HG02678 (cell line): ENCODE data around the gene MAP3K20.
A peak's percentile ranks its signal among the peaks of the same experiment; 100 is the strongest.
"Not testable (repeated sequence)": the region's sequence is repeated elsewhere in the genome, so short reads cannot be mapped to it uniquely, and the experiment has no call there.

Source experiments
- ATAC-seq: cut with Tn5 transposase; IDR thresholded peaks from one replicate; pipeline ENCODE4 v1.9.1; 2021; ENCODE audit warnings: mild to moderate bottlenecking, moderate library complexity; ENCODE audit not compliant: unreplicated experiment

Gene MAP3K20

DNA sequence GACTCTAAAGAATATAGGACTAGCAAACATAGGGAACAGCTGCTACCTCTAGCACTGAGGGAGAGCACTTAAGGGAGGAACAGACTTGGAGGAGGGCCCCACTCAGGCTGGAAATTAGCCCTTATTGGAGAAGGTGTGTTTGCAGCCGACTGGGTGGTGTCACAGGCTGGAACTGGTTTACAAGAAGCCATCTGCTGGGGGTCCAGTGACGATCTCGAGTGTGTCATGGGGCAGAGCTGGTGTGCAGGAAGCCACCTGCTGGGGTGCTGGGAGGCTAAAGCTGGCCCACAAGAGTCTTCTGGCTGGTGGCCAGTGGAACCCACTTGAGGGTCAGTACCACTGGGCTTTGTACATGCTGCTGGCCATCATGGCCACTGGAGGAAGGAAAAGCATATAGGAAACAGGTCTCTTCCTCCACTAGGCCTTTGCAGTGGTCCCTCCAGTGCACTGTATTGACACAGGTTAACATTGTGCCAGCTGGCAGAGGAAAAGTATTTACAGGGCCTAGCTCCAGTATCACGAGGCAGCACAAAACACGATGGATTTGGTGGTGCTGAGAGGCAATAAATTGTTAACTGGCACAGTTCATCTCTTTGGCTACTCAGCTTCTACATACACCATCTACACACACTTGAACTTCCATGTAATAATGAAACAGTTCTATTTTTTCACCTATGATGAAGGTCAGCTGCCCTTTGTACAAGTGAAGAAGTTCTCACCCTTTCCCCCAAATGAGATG, 43.6 kb downstream of the MAP3K20 start:
- peak; percentile 57 for ATAC-seq

DNA sequence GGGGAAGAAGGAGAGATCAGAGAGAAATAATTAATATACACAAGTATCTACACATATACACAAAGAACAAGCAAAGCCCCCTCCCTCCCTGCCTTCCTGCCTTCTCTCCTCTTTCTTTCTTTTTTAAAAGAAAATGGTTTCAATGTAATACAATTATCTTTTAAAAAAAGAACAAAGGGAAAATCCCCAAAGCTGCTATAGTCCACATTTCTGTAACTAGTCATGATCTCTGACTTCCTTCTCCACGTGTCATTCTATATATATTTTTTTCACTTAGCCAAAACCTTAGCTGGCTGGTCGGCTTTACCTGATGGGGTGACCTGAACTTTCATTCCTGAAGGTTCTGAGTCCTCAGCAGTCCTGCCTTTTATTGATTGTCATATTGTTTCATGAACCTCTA, 44.3 kb downstream of the MAP3K20 start:
- no peak for ATAC-seq

DNA sequence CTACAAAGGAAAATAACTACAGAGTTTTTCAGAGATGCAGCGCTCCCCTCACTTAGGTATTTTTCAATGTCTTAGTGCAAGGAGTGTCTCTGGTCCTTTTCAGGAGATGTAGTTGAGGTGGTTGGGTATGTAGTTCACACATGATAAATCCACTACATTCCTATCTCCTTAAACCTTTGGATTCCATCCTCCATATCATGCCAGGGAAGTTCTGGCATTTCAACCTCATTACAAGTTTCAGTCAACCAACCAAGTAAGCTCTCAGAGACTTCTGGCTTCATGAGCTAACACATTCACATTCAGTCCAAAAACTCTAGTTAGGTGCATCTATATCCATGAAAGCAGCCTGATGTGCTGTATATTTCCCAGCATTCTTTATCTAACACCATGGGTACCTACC, 47.3 kb downstream of the MAP3K20 start:
- ATAC-seq, result no peak

DNA sequence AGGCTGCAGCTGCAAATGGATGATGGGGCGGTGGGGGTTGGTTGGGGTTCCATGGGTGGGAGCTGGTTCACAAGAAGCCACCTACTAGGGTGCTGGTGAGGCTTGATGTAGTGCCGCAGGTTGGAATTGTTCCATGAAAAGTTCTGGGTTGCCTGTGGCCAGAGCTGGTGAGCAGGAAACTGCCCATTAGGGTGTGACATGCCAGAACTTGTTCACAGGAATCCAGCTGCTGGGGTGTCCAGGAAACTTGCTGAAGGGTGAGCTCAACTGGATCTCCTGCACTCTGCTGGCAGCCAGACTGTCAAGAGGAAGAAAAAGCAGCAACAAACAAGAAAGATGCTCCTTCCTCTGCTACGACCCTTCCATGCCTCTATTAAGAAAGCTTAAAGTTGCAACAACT, 48.8 kb downstream of the MAP3K20 start:
- no peak for ATAC-seq

DNA sequence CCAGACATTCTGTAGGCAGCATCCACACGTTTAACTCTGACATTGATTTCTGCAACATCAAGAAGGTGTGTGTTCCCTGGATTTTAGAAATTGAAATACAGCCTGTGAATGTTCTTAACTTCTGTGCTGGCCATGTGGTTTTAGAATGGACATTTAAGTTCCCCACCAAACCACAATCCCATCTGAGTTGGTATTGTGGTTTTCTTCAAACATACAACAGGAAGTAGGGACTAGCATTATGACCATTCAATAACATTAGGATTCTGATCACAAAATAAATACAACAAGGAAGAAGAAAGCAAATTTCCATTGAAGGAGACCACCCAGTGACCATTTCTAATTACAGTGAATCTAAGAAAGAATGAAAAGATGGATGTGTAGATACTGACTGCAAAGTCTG, 51.2 kb downstream of the MAP3K20 start:
- ATAC-seq, result no peak

DNA sequence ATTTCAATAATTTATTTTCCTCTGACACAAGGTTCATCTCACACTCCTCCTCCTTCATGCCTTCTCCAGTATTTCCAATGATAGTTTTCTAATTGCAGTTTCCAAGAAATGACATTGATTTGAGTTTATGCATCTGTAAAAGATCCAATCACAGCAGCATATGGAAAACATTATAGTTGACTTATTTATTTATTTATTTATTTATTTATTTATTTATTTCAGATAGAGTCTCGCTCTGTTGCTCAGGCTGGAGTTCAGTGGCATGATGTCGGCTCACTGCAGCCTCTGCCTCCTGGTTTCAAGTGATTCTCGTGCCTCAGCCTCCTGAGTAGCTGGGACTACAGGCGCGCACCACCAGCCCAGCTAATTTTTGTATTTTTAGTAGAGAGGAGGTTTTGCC, 52.5 kb downstream of the MAP3K20 start:
- ATAC-seq, result not testable (repeated sequence)

DNA sequence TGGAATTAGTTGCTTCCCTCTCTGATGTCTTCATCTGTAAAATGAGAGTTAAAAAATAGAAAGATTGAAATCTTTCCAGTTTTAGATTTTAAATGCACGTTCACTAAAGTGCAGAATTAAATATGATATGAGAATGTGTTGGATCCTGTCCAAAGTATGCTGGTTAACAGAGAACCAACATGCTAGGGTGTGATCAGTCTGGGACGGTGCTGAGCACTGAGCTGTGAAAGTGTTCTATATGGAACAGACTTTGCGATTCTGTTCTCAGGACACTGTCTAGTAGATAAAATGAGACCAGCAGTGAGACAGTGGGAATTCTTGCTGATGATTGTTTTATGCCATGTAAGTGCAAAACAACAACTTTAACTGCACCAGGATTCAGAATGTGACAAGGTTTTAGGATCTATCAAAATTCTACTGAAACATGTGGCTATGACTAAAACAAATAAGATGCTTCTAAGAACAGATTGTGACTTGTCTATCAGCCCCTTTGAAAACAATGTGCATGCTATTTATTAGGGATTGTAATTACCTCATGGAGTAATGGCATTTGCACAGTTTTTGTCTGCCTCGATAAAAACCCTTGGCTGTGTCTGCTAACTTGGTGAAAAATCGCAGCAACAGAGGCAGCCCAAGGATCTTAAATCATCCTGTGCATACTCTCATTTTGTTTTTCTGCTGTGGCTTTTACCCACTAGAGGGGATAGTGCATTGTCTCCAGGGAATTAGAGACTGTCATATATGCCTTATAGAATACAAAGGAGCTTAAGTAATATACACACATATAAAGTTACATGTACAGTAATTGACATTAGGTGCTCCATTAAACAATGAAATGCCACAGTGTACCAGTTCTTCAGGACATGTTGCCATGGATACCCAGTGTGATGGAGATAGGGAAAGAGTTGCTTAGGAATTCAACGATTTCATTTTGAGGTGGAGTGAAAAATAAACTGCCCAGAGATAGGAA, 55.1 kb downstream of the MAP3K20 start:
- ATAC-seq, result no peak

DNA sequence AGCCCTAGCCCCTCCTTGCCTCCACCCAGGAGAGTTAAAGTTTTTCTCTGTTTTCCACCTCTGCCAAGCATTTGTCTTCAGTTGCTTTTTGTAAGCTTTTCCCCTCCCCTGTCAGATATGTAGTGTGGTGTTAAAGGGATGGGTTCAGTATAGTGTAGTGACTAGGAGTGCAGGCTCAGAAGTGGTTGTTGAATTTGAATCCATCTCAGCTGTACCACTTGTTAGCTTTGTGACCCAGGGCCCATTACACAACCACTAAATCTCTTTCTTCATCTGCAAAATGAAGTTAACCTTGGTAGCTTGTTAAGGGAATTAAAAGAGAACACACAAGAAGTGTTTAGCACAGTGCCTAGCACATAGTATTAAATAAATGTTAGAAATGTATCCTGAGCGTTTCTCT, 56.9 kb downstream of the MAP3K20 start:
- no peak for ATAC-seq

DNA sequence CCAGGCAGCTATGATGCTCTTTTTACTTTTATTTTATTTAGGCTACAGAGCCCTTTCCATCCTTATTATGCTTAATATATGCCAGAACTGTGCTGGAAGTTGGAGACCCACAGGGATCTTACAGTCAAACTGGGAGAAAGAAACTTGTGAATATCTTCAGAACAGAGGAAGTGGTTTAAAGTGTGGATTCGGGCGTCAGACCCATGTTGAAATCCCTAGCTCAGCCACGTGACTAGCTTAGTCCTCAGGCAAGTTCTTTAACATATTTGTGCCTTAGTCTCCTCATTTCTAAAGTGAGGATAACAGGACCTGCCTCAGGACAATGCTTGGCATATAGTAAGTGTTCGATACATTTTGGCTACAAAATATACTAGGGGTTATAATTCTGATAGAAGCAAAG, 59.1 kb downstream of the MAP3K20 start:
- ATAC-seq, result no peak

DNA sequence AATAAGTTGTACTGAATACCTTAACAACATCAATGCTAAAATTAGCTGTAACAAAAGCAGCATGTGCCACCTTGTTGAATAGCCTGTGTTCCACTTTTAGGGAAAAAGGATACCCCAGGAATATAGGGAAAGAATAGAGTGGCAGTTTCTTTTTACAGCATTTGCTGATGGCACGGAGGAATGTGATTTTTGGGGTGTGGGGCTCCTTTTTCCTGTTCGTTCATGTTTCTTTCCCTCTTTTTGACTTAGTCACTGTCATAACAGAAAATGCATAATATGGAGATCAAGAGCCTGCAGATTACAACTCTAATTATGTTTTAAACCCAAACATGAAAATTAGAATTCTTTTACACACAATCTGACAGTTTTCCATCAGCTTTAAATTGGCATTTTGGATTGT, 60.4 kb downstream of the MAP3K20 start:
- no peak for ATAC-seq

DNA sequence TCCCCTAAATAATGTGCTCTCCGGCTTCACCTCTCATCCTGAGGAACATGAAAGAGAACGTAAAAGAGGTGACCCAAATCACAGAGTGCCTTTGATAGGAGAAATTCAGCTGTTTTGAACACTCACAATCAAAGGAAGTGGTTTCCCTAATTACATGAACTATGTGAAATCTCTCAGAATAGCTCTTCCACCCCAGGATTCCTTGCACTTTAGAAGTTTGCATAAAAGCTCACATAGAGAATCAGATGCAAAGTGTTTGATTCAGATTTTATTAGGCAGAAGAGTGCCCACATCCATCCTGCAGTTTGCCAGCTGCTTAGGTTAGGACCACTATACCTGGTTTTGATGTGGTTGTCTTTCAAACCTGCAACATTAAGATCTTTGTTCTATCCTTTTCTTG, 61.0 kb downstream of the MAP3K20 start:
- no peak for ATAC-seq

DNA sequence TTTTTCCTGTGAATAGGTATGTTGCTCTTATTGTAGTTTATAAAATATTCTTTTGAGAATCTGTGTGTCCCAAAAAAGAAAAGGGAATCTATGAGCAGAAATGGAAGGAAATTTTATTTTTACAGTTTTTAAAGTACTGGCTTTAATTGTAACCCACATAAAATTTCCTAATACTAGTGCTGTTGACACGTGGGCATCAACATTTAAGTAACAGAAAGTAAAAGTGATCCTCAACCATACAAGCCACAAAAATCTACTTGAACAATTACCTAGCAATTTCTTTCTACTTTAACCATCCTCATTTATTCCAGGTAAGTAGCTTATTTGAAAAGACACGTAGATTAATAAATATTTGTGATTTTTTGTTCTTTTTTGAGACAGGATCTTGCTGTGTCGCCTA, 62.0 kb downstream of the MAP3K20 start:
- no peak for ATAC-seq

DNA sequence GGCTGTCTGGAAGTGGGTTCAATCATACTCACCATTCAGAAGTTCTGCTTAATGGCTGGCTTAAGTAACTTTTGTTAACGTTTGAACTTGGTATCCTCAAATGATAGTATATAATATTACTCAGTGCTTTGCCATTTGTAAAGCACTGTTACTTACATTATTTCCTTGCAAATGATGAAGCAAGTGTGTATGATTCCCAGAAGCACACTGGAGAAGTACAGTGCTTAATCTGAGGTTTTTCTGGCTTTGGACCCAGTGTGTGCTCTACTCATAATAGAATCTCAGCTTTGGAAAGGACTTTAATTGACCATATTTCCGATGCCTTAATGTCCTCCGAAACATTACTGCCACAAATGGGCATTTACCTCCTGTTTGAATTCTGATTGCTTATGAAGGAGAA, 63.3 kb downstream of the MAP3K20 start:
- ATAC-seq, result no peak

DNA sequence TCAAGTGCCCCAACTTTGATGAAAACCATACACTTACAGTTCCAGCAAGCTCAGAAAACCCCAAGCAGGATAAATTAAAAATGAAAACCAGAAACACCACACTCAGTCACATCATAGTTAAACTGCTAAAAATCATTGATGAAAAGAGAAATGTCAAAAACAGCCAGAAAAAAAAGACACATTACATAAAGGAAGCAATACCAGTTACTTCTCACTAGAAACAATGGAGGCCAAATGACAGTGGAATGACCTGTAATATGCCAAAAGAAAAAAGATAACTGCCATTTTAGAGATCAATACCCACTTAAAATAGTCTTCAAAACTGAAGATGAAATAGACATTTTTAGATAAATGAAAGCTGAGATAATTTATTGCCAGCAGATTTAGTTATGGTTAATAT, 66.0 kb downstream of the MAP3K20 start:
- no peak for ATAC-seq

DNA sequence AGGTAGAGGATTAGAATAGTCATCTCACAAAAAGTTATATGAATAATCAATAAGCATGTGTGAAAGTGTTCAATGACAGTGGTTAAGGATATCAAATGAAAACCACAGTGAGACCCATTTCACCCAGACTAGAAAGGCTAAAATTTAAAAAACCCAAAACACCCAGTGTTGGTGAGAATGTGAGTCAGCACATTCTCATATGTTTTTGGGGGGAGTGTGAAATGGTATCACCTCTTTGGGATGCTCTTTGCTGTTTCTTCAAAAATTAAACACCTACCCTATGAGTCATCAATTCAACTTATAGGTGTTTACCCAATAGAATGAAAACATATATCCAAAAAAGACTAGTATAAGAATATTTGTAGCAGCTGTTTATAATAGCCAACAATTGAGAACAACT, 69.8 kb downstream of the MAP3K20 start:
- no peak for ATAC-seq

DNA sequence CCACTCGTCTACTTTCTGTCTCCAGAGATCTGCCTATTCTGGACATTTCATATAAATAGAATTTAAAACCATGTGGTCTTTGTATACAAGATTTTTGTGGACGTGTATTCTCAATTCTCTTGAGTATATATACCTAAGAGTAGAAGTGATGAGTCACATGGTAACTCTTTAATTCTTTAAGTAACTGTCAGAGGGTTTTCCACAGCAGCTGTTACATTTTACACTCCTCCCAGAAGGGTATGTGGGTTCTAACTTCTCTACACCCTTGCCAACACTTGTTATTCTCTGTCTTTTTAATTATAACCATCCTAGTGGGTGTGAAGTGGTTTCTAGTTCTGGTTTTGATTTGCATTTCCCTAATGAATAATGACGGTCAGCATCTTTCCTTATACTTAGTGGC, 70.9 kb downstream of the MAP3K20 start:
- ATAC-seq, result no peak

DNA sequence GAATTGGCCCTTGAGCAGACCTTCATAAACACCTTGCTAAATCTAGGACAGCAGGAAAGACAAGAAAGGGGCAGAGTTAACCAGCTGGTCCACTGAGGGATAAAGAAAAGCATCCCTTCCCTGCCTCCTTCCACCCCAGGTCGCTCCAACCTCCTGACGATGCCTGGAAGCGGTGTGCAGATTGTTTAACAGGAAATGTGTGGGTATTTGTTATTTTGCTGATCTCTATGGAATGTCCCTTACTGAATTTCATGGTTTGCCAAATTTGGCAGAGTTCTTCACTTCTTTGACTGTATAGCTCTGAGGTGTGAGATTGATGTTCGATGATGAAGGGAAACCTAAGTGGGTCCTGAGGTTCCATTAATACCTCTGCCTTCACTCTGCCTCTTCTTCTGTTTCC, 72.9 kb downstream of the MAP3K20 start:
- no peak for ATAC-seq

DNA sequence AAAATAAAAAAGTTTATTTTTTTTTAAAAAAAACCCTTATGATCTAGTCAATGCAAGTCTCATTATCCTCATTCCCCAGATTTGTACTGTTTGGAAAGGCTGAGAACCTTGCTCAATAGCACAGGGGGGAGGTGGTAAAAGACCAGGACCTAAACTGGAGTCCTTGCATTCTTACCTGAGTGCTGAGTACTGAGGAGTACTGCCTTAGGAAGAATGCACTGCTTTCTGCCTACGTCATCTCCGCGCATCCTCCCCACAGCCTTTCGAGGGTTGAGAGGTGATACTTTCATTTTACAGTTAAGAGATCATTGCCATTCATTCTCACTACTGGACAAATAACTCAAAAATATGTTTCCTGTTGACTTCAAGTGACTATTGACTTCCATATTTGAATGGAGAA, 73.8 kb downstream of the MAP3K20 start:
- peak; percentile 84 for ATAC-seq

DNA sequence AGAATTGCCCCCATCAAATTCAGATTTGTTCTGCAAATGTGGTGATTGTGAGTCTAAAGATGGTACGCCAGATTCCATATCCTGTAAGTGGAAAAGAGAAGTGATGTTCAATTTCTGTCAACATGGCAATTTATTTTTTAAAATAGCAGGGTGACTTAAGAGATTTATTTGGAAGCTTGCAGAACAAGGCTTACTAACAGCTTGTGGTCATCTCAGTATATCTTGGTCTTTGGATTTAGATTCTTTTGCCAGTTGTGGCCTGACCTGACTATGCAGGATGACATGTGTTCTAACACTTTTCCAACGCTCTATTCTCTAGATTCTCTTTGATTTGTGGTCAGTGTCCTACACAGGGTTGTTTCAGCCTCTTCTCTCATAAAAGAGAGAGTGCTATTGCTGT, 74.4 kb downstream of the MAP3K20 start:
- ATAC-seq, result no peak

DNA sequence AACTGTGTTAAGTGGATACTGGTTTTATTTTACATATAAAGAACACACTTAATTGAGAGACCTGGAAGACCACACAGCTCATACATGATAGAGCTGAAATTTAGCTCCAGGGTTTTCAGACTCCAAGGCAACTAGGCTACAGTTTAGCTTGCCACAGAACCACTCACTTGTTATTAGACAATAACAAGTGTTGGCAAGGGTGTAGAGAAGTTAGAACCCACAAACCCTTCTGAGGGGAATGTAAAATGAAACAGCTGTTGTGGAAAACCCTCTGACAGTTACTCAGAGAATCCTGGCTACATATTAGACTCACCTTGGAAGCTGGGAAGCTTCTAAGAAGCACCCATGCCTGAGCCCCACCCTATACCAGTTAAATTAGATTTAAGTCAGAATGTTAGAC, 75.3 kb downstream of the MAP3K20 start:
- ATAC-seq, result no peak

DNA sequence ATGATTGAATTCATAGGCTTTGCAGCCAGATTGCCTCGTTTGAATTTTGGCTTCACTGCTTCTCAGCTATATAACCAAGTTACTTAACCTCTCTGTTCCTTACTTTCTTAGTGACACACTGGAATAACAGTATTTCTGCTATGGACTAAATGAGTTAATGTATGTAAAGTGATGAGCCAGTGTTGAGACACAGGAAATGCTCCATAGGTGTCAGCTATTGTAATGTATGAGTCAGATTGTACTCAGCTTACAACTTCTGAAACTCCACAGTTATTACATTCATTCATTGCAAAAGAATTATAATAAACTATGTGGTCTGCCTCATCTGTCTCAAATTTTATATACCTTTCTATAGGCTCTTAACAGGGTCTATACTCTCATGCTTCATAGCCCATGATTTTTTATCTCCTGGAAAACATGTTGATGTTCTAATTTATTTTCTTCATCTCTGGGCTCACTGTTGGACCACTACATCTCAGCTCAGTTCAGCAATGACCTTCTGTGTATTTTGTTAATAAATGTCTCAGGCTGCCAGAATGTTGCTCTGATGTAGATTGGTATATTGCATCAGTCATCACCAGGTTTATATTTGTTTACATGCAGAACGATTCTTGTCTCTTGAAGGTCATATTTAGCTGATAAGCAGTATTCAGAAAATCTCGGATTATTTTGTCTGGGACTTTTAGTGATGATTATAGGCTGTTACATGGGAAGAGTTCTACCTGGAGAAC, 76.2 kb downstream of the MAP3K20 start:
- peak; percentile 62 for ATAC-seq
